Keratinocyte (primary cell): ENCODE data around the gene AIFM3.

ENCODE experiments used
- EZH2 ChIP-seq: IDR thresholded peaks from one replicate; pipeline ENCODE4 v1.6.1; 2012; ENCODE audit warnings: inconsistent platforms, mild to moderate bottlenecking, low read length, moderate library complexity
- TF ChIP-seq, protein P1 (sequence below), 3 experiments: IDR thresholded peaks in 1 of 3; conservative IDR thresholded peaks in 1 of 3; optimal IDR thresholded peaks in 1 of 3; 2 replicates in 2 of 3; 3 replicates in 1 of 3; pipeline versions ENCODE3 to v1.5.1; 2011; ENCODE audit warnings: low read length in 3 of 3, mild to moderate bottlenecking in 3 of 3, moderate library complexity in 2 of 3, control low read depth in 1 of 3, inconsistent platforms in 1 of 3; ENCODE audit not compliant: insufficient read depth in 2 of 3; ENCODE audit errors: extremely low read depth in 1 of 3

- TF ChIP-seq EZH2, result no peak
- TF ChIP-seq, protein P1, sequence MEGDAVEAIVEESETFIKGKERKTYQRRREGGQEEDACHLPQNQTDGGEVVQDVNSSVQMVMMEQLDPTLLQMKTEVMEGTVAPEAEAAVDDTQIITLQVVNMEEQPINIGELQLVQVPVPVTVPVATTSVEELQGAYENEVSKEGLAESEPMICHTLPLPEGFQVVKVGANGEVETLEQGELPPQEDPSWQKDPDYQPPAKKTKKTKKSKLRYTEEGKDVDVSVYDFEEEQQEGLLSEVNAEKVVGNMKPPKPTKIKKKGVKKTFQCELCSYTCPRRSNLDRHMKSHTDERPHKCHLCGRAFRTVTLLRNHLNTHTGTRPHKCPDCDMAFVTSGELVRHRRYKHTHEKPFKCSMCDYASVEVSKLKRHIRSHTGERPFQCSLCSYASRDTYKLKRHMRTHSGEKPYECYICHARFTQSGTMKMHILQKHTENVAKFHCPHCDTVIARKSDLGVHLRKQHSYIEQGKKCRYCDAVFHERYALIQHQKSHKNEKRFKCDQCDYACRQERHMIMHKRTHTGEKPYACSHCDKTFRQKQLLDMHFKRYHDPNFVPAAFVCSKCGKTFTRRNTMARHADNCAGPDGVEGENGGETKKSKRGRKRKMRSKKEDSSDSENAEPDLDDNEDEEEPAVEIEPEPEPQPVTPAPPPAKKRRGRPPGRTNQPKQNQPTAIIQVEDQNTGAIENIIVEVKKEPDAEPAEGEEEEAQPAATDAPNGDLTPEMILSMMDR (optimal IDR thresholded peaks at IDR 0.05 in 1 of 3, IDR thresholded peaks at IDR 0.05 in 1 of 3, conservative IDR thresholded peaks at IDR 0.05 in 1 of 3; ENCODE audit: extremely low read depth in 1 of 3, insufficient read depth in 2 of 3, low read length in 3 of 3), result no peak
Observed at GRCh38 chr22:21000987-21001600, 34.0 kb downstream of the AIFM3 start.
